ENCODE data around the gene LRRC27. TPM values are rescaled to one million over a fixed set of nuclear protein-coding genes. Genes with fewer than 3 reads are reported as not detected.

Gene LRRC27
- total RNA-seq, 1 donor from 2014 or later = 15.5 TPM

- DNase-seq = no peak
Observed at GRCh38 chr10:132427006-132427771, 95.2 kb downstream of the LRRC27 start.

GRCh38 chr10:132427939-132428367 is 96.0 kb downstream of the LRRC27 start:
- H3K27ac ChIP-seq = no peak overlapping the region
- TF ChIP-seq, protein P1, sequence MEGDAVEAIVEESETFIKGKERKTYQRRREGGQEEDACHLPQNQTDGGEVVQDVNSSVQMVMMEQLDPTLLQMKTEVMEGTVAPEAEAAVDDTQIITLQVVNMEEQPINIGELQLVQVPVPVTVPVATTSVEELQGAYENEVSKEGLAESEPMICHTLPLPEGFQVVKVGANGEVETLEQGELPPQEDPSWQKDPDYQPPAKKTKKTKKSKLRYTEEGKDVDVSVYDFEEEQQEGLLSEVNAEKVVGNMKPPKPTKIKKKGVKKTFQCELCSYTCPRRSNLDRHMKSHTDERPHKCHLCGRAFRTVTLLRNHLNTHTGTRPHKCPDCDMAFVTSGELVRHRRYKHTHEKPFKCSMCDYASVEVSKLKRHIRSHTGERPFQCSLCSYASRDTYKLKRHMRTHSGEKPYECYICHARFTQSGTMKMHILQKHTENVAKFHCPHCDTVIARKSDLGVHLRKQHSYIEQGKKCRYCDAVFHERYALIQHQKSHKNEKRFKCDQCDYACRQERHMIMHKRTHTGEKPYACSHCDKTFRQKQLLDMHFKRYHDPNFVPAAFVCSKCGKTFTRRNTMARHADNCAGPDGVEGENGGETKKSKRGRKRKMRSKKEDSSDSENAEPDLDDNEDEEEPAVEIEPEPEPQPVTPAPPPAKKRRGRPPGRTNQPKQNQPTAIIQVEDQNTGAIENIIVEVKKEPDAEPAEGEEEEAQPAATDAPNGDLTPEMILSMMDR (IDR thresholded peaks at IDR 0.05) = no peak
- intact Hi-C loops (cut with DNase I) = no loop called here
- H3K27me3 ChIP-seq (ENCODE audit: low read depth) = no peaks in the 10 kb centered on the region
- ATAC-seq = no peak
- H3K4me3 ChIP-seq = no peak overlapping the region
- H3K4me1 ChIP-seq = peaks cover 8% of the 10 kb centered on the region
- no peaks in the 10 kb centered on the region for H3K9me3 ChIP-seq
- H3K36me3 ChIP-seq = no peaks in the 10 kb centered on the region
- no peak for DNase-seq

More at GRCh38 chr10:132427006-132427771, 95.2 kb downstream of the LRRC27 start:
- H3K9me3 ChIP-seq = no peaks in the 10 kb centered on the region
- TF ChIP-seq, protein P1 (IDR thresholded peaks at IDR 0.05) = no peak
- H3K4me1 ChIP-seq = peaks cover 15% of the 10 kb centered on the region
- H3K27me3 ChIP-seq (ENCODE audit: low read depth) = no peaks in the 10 kb centered on the region
- H3K4me3 ChIP-seq = no peak overlapping the region
- no peaks in the 10 kb centered on the region for H3K36me3 ChIP-seq
- no peak overlapping the region for H3K27ac ChIP-seq
- intact Hi-C loops (cut with DNase I) = no loop called here
- ATAC-seq = no peak

DNA sequence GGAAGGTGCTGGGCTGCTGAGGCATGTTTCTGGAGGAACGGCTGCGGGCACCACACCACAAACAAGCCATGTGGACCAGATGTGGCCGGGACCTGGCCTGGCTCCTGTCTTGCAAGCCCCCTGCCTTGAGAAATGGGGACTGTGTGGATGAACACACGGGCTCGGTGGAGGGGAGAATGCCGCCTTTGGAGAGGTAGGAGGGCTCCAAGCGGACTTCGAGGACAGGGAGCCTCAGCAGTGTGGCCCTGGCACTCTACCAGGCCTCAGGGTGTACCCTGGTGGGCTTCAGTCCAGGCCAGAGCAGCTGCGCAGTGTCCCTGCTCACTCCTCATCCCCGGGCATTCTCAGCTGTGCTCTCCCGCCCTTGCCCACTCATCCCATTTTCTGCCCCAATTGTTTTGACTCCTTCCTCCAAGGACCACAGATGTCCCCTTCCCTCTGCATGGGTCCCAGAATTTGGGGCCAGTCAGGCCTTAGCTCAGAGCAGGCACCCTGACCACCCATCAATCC is 96.5 kb downstream of the LRRC27 start:
- intact Hi-C loops (cut with DNase I) = no loop called here
- ATAC-seq (no peak), DNase-seq (no peak)
- Histone ChIP-seq H3K27me3 (ENCODE audit: low read depth) (no peaks in the 10 kb centered on the region), H3K27ac (no peak overlapping the region), H3K36me3 (no peaks in the 10 kb centered on the region), H3K4me1 (peaks cover 8% of the 10 kb centered on the region), H3K9me3 (no peaks in the 10 kb centered on the region), H3K4me3 (no peak overlapping the region)
- TF ChIP-seq, protein P1 (IDR thresholded peaks at IDR 0.05) = no peak

Other genes with a start within 250 kb of the LRRC27 start
- 2.1 TPM for gene DPYSL4, start 145.2 kb upstream of the LRRC27 start, total RNA-seq
- 14.1 TPM for gene STK32C, start 24.2 kb upstream of the LRRC27 start, total RNA-seq
- 25.2 TPM for gene PWWP2B, start 65.0 kb downstream of the LRRC27 start, total RNA-seq
- gene INPP5A, start 205.6 kb downstream of the LRRC27 start, total RNA-seq = 34.1 TPM